ENCODE measurements around the gene ANG.

The ANG gene

DNA sequence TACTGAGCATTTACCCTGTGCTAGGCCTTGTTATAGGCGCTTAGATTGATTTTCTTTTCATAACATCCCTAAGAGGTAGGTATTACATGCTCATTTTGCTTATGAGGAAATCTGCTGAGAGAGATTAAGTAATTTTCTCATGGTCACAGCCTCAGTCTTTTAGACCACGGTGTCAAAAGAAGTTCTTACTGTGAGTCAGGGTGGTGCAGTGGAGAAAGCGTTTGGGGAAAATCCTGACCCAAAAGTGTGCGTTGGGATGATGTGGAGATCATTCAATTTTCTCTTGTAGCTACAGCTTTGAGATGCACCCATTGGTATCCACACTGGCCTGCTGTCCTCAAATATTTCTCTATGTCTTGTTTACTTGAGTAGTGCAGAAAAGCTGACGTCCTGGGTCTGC lies 8.2 kb downstream of the ANG start (continued):
- TF ChIP-seq ZNF776 (tag by site-specific recombination; IDR thresholded peaks at IDR 0.05; ENCODE audit: borderline replicate concordance), result no peak
- no peak for TF ChIP-seq ZNF138 (tag by site-specific recombination; IDR thresholded peaks at IDR 0.05; ENCODE audit: borderline replicate concordance)
- TF ChIP-seq, protein P1, sequence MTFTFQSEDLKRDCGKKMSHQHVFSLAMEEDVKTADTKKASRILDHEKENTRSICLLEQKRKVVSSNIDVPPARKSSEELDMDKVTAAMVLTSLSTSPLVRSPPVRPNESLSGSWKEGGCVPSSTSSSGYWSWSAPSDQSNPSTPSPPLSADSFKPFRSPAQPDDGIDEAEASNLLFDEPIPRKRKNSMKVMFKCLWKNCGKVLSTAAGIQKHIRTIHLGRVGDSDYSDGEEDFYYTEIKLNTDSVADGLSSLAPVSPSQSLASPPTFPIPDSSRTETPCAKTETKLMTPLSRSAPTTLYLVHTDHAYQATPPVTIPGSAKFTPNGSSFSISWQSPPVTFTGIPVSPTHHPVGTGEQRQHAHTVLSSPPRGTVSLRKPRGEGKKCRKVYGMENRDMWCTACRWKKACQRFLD (tag by site-specific recombination; IDR thresholded peaks at IDR 0.05), result no peak
- no peak for TF ChIP-seq ZFHX2 (tag by site-specific recombination; conservative IDR thresholded peaks at IDR 0.05)
- TF ChIP-seq SETDB1 (IDR thresholded peaks at IDR 0.05; ENCODE audit: insufficient read length, low read length), result no peak
- no peak for TF ChIP-seq ZNF146 (tag by site-specific recombination; IDR thresholded peaks at IDR 0.05)
- no peak for TF ChIP-seq KLF7 (tag by site-specific recombination; IDR thresholded peaks at IDR 0.05; ENCODE audit: borderline replicate concordance)

- POLR2A ChIA-PET, result no interaction called here
- Histone ChIP-seq H3K36me3 (ENCODE audit: control insufficient read depth in 2 of 2, insufficient read depth in 1 of 2, low read length in 2 of 2) (no peaks in the 10 kb centered on the region), H3K4me3 (ENCODE audit: low read depth, low read length) (no peak overlapping the region), H3K27ac (ENCODE audit: extremely low read depth, low read depth, low read length) (no peak overlapping the region), H3K9me3 (ENCODE audit: control insufficient read depth, insufficient read depth, low read depth, low read length) (no peaks in the 10 kb centered on the region), H3K4me1 (ENCODE audit: control insufficient read depth, insufficient read depth, low read length) (no peaks in the 10 kb centered on the region)
- TF ChIP-seq, protein P2, sequence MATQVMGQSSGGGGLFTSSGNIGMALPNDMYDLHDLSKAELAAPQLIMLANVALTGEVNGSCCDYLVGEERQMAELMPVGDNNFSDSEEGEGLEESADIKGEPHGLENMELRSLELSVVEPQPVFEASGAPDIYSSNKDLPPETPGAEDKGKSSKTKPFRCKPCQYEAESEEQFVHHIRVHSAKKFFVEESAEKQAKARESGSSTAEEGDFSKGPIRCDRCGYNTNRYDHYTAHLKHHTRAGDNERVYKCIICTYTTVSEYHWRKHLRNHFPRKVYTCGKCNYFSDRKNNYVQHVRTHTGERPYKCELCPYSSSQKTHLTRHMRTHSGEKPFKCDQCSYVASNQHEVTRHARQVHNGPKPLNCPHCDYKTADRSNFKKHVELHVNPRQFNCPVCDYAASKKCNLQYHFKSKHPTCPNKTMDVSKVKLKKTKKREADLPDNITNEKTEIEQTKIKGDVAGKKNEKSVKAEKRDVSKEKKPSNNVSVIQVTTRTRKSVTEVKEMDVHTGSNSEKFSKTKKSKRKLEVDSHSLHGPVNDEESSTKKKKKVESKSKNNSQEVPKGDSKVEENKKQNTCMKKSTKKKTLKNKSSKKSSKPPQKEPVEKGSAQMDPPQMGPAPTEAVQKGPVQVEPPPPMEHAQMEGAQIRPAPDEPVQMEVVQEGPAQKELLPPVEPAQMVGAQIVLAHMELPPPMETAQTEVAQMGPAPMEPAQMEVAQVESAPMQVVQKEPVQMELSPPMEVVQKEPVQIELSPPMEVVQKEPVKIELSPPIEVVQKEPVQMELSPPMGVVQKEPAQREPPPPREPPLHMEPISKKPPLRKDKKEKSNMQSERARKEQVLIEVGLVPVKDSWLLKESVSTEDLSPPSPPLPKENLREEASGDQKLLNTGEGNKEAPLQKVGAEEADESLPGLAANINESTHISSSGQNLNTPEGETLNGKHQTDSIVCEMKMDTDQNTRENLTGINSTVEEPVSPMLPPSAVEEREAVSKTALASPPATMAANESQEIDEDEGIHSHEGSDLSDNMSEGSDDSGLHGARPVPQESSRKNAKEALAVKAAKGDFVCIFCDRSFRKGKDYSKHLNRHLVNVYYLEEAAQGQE (tag by site-specific recombination; IDR thresholded peaks at IDR 0.05), result no peak
- no peak for TF ChIP-seq ZNF10 (tag by site-specific recombination; IDR thresholded peaks at IDR 0.05)
- no peak for TF ChIP-seq GLIS2 (tag by site-specific recombination; IDR thresholded peaks at IDR 0.05)
- peak; percentile 76 for TF ChIP-seq CTCF (tag by site-specific recombination; IDR thresholded peaks at IDR 0.05)
- no peak for TF ChIP-seq ZNF112 (tag by site-specific recombination; IDR thresholded peaks at IDR 0.05)
- TF ChIP-seq ZNF654 (tag by site-specific recombination; IDR thresholded peaks at IDR 0.05; ENCODE audit: low read depth), result peak; percentile 61
- no peak for TF ChIP-seq ZNF280C (tag by site-specific recombination; IDR thresholded peaks at IDR 0.05)
- no peak for TF ChIP-seq ZNF23 (tag by site-specific recombination; IDR thresholded peaks at IDR 0.05; ENCODE audit: borderline replicate concordance)
- TF ChIP-seq ZNF133 (tag by site-specific recombination; IDR thresholded peaks at IDR 0.05), result no peak
- 0 out of 2 replicates have a peak, but pooled peaks have one; percentile 38 for TF ChIP-seq ZBTB17 (tag by site-specific recombination; IDR thresholded peaks at IDR 0.05)
- no peak for TF ChIP-seq ZNF211 (tag by site-specific recombination; IDR thresholded peaks at IDR 0.05; ENCODE audit: low read depth)
- CTCF ChIA-PET, result interaction anchor here (0.5 to 5.1 kb wide), 27 partner anchors 9 to 395 kb away, joined by 3 to 44 read pairs (median 5); partner anchors contain the start of gene ANG
Observed at GRCh38 chr14:20697273-20698017, 8.9 kb downstream of the ANG start.
